HepG2 (cell line): Measurements from ENCODE around the gene CYSRT1. TPM values are rescaled to one million over a fixed set of nuclear protein-coding genes. Genes with fewer than 3 reads are reported as not detected.
A peak's percentile ranks its signal among the peaks of the same experiment; 100 is the strongest.

Experiments
- ARNTL ChIP-seq: sonication (generic); formaldehyde crosslinking; IDR thresholded peaks from 2 replicates; pipeline ENCODE4 v1.4.0; 2020; ENCODE audit warnings: mild to moderate bottlenecking, missing genetic modification reagents
- BCL6 ChIP-seq: IDR thresholded peaks from 2 replicates; pipeline ENCODE4 v1.6.1; 2016; ENCODE audit warnings: missing genetic modification reagents, missing compliant biosample characterization
- HNRNPK ChIP-seq: fragments of 200-400 bp; formaldehyde crosslinking; IDR thresholded peaks from 2 replicates; pipeline ENCODE4 v1.6.1; 2018; ENCODE audit warnings: low read length, low read depth, moderate library complexity, mild to moderate bottlenecking; ENCODE audit not compliant: poor library complexity, severe bottlenecking
- MYC ChIP-seq: sonication (generic); formaldehyde crosslinking; IDR thresholded peaks from 2 replicates; pipeline ENCODE4 v1.9.0; 2021; ENCODE audit warnings: missing genetic modification reagents, borderline replicate concordance
- ZBTB7A ChIP-seq: sonication (generic); formaldehyde crosslinking; IDR thresholded peaks from 2 replicates; pipeline ENCODE4 v1.8.0; 2022; ENCODE audit warnings: mild to moderate bottlenecking, missing genetic modification reagents
- ZNF782 ChIP-seq: sonication (generic); formaldehyde crosslinking; IDR thresholded peaks from 2 replicates; pipeline ENCODE4 v1.4.0; 2020; ENCODE audit warnings: missing genetic modification reagents, mild to moderate bottlenecking, borderline replicate concordance
- ZNF792 ChIP-seq: IDR thresholded peaks from 2 replicates; pipeline ENCODE4 v1.6.1; 2016
- polyA plus RNA-seq, 8 experiments: library from polyadenylated mRNA; depleted of rRNA in 3 of 8; stranded (reverse) in 7 of 8; unstranded in 1 of 8; fragments of >200 nt; fragmentation: Illumina TruSeq in 4 of 8; extraction: Trizol in 4 of 8; gene quantifications; 2 replicates each; pipeline versions ENCODE4 v1.2.1 to v1.2.3, GENCODE V29; 2011 to 2016; ENCODE audit warnings: low read depth in 4 of 8, missing spikeins in 1 of 8, mixed read lengths in 1 of 8; ENCODE audit not compliant: insufficient read depth in 1 of 8
- total RNA-seq, 5 experiments: library from RNA; depleted of rRNA; stranded (reverse); fragments of >200 nt; fragmentation: Illumina TruSeq; extraction: Trizol; gene quantifications; 2 replicates each; pipeline ENCODE4 v1.2.3, GENCODE V29; 2016; ENCODE audit warnings: low read depth in 1 of 5
- TF ChIP-seq, protein P1 (sequence below): sonication (generic); formaldehyde crosslinking; IDR thresholded peaks from 2 replicates; pipeline ENCODE4 v1.4.0; 2020; ENCODE audit warnings: mild to moderate bottlenecking, missing genetic modification reagents
- TF ChIP-seq, protein P2 (sequence below): sonication (generic); formaldehyde crosslinking; IDR thresholded peaks from 2 replicates; pipeline ENCODE4 v1.8.1; 2023; ENCODE audit warnings: mild to moderate bottlenecking, missing genetic modification reagents
- TF ChIP-seq, protein P3 (sequence below): sonication (generic); formaldehyde crosslinking; IDR thresholded peaks from 2 replicates; pipeline ENCODE4 v1.9.0; 2022; ENCODE audit warnings: missing genetic modification reagents, mild to moderate bottlenecking, borderline replicate concordance
- TF ChIP-seq, protein P4 (sequence below): sonication (generic); formaldehyde crosslinking; IDR thresholded peaks from 2 replicates; pipeline ENCODE4 v1.8.0; 2022; ENCODE audit warnings: missing genetic modification reagents, mild to moderate bottlenecking, borderline replicate concordance
- TF ChIP-seq, protein P5 (sequence below): sonication (generic); formaldehyde crosslinking; IDR thresholded peaks from 2 replicates; pipeline ENCODE4 v1.8.0; 2022; ENCODE audit warnings: low read depth, missing genetic modification reagents
- TF ChIP-seq, protein P6 (sequence below), 2 experiments: fragments of 450-650 bp in 1 of 2; sonication (generic) in 1 of 2; formaldehyde crosslinking; IDR thresholded peaks; 2 replicates each; pipeline versions ENCODE4 v1.5.0 to v1.8.0; 2020 to 2022; ENCODE audit warnings: mild to moderate bottlenecking in 1 of 2, missing genetic modification reagents in 1 of 2

Gene CYSRT1
- total and polyA plus RNA-seq, 2 of the 13 experiments (the other 11 are each of a cell fraction or from before 2014, with no cell fraction given): 1.5 to 2.1 TPM

DNA sequence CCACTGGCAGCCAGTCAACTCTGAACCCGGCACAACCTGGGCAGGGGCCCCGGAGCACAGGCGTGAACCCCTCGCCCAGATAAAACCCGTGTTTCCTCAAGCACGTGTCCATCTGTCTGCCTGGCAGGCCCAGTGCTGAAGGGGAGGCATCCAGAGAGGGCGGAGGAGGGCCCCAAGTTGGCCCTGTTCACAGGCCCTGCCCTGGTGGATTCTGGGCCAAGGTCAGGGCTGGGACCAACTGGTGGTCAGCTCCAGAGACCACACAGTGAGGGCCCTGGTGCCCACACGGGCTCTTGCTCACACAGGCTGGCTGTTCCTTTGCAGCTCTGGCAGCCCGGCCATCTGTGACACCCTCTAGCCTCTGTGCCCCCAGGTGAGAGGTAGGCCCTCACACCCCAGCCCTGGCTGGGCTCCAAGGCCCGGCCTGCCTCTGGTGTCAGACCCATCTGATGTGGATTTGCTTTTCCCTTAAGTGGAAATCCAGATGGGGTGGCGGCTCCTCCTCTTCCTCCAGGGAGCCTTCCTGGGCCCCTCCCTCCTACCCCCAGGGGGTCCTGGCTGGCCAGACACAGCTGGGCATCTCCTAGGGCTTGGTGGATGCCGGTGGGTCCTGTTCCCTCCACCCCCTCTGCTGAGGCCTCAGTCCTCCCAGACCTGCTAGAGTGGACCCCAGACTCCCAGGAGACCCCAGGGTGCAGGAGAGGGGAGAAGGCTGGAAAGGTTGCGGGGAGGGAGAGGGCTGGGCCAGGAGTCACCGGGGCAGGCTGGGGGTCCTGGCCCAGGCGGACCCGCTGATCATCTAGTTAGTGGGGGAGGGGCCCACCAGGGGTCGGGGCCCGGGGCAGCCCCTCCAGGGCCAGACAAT is 25.6 kb downstream of the CYSRT1 start (continued):
- TF ChIP-seq, protein P1, sequence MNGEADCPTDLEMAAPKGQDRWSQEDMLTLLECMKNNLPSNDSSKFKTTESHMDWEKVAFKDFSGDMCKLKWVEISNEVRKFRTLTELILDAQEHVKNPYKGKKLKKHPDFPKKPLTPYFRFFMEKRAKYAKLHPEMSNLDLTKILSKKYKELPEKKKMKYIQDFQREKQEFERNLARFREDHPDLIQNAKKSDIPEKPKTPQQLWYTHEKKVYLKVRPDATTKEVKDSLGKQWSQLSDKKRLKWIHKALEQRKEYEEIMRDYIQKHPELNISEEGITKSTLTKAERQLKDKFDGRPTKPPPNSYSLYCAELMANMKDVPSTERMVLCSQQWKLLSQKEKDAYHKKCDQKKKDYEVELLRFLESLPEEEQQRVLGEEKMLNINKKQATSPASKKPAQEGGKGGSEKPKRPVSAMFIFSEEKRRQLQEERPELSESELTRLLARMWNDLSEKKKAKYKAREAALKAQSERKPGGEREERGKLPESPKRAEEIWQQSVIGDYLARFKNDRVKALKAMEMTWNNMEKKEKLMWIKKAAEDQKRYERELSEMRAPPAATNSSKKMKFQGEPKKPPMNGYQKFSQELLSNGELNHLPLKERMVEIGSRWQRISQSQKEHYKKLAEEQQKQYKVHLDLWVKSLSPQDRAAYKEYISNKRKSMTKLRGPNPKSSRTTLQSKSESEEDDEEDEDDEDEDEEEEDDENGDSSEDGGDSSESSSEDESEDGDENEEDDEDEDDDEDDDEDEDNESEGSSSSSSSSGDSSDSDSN (CRISPR knock-in tag): 0 out of 2 replicates have a peak, but pooled peaks have one; percentile 27
- TF ChIP-seq, protein P2, sequence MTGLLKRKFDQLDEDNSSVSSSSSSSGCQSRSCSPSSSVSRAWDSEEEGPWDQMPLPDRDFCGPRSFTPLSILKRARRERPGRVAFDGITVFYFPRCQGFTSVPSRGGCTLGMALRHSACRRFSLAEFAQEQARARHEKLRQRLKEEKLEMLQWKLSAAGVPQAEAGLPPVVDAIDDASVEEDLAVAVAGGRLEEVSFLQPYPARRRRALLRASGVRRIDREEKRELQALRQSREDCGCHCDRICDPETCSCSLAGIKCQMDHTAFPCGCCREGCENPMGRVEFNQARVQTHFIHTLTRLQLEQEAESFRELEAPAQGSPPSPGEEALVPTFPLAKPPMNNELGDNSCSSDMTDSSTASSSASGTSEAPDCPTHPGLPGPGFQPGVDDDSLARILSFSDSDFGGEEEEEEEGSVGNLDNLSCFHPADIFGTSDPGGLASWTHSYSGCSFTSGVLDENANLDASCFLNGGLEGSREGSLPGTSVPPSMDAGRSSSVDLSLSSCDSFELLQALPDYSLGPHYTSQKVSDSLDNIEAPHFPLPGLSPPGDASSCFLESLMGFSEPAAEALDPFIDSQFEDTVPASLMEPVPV: no peak
- TF ChIP-seq ZNF792 (CRISPR knock-in tag): no peak
- TF ChIP-seq, protein P3, sequence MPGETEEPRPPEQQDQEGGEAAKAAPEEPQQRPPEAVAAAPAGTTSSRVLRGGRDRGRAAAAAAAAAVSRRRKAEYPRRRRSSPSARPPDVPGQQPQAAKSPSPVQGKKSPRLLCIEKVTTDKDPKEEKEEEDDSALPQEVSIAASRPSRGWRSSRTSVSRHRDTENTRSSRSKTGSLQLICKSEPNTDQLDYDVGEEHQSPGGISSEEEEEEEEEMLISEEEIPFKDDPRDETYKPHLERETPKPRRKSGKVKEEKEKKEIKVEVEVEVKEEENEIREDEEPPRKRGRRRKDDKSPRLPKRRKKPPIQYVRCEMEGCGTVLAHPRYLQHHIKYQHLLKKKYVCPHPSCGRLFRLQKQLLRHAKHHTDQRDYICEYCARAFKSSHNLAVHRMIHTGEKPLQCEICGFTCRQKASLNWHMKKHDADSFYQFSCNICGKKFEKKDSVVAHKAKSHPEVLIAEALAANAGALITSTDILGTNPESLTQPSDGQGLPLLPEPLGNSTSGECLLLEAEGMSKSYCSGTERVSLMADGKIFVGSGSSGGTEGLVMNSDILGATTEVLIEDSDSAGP (CRISPR knock-in tag): peak; percentile 57; the same call in 1 of the 2 replicates
- 0 out of 2 replicates have a peak, but pooled peaks have one; percentile 14 for TF ChIP-seq BCL6 (CRISPR knock-in tag)
- TF ChIP-seq, protein P4, sequence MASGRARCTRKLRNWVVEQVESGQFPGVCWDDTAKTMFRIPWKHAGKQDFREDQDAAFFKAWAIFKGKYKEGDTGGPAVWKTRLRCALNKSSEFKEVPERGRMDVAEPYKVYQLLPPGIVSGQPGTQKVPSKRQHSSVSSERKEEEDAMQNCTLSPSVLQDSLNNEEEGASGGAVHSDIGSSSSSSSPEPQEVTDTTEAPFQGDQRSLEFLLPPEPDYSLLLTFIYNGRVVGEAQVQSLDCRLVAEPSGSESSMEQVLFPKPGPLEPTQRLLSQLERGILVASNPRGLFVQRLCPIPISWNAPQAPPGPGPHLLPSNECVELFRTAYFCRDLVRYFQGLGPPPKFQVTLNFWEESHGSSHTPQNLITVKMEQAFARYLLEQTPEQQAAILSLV (CRISPR knock-in tag): peak; percentile 52; the same call in 1 of the 2 replicates
- no peak for TF ChIP-seq ZNF782 (CRISPR knock-in tag)
- TF ChIP-seq, protein P5, sequence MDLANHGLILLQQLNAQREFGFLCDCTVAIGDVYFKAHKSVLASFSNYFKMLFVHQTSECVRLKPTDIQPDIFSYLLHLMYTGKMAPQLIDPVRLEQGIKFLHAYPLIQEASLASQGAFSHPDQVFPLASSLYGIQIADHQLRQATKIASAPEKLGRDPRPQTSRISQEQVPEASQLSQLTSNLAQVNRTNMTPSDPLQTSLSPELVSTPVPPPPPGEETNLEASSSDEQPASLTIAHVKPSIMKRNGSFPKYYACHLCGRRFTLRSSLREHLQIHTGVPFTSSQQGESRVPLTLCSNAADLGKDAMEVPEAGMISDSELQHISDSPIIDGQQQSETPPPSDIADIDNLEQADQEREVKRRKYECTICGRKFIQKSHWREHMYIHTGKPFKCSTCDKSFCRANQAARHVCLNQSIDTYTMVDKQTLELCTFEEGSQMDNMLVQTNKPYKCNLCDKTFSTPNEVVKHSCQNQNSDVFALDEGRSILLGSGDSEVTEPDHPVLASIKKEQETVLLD (CRISPR knock-in tag): no peak
- TF ChIP-seq ZBTB7A (CRISPR knock-in tag): peak; percentile 31; the same call in 1 of the 2 replicates
- TF ChIP-seq, protein P6, sequence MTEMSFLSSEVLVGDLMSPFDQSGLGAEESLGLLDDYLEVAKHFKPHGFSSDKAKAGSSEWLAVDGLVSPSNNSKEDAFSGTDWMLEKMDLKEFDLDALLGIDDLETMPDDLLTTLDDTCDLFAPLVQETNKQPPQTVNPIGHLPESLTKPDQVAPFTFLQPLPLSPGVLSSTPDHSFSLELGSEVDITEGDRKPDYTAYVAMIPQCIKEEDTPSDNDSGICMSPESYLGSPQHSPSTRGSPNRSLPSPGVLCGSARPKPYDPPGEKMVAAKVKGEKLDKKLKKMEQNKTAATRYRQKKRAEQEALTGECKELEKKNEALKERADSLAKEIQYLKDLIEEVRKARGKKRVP (CRISPR knock-in tag; IDR thresholded peaks at IDR 0.05): no peak
- TF ChIP-seq HNRNPK: no peak
- peak; percentile 76 for TF ChIP-seq MYC (CRISPR knock-in tag)
- peak; percentile 89 for TF ChIP-seq ARNTL (CRISPR knock-in tag)
